KOPT-K1 (cell line): ENCODE measurements around the gene FADS2.

Source experiments
- H3K27ac ChIP-seq: fragments of 200-600 bp; sonication (generic); 2 replicates; pipeline ENCODE4 v1.5.1; 2016; ENCODE audit warnings: antibody characterized with exemption, mild to moderate bottlenecking, low read depth, low read length; ENCODE audit not compliant: poor library complexity, severe bottlenecking
- H3K36me3 ChIP-seq: fragments of 200-600 bp; sonication (generic); 2 replicates; pipeline ENCODE4 v1.5.1; 2017; ENCODE audit warnings: antibody characterized with exemption, mild to moderate bottlenecking, low read length, moderate library complexity; ENCODE audit not compliant: insufficient read depth
- H3K9me3 ChIP-seq: fragments of 200-600 bp; sonication (generic); 2 replicates; pipeline ENCODE4 v1.5.1; 2017; ENCODE audit warnings: antibody characterized with exemption, low read length, mild to moderate bottlenecking; ENCODE audit not compliant: insufficient read depth, poor library complexity, severe bottlenecking

The FADS2 gene

GRCh38 chr11:61829806-61830205 lies 1.7 kb downstream of the FADS2 start:
- peak overlapping the region; percentile 100 for H3K27ac ChIP-seq
- H3K9me3 ChIP-seq, result no peaks in the 10 kb centered on the region
- H3K36me3 ChIP-seq, result peaks cover 37% of the 10 kb centered on the region

- Histone ChIP-seq H3K9me3 (no peaks in the 10 kb centered on the region), H3K36me3 (peaks cover 37% of the 10 kb centered on the region), H3K27ac (peak overlapping the region; percentile 100)
Observed at GRCh38 chr11:61830237-61831105, 2.4 kb downstream of the FADS2 start.

DNA sequence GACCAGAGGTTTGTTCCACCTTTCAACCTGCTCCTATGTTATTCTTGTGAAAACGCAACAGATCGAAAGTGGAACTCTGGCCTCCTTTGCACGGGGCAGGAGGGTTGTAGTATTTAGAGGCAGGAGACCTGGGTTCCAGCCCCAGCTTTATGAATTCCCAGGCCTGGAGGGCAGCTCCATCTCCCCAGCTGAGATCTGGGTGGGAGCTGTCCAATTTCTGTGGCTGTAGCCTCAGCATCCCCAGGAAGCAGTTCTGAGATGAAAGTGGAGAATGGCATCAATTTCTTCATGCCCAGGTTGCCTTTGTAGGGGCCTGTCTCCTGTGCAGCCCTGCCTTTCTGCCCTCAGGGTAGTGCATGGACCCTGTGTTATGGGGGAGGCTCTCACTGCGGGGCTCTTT lies 4.1 kb downstream of the FADS2 start:
- Histone ChIP-seq H3K9me3 (no peaks in the 10 kb centered on the region), H3K36me3 (peaks cover 52% of the 10 kb centered on the region), H3K27ac (peak overlapping the region; percentile 100)

- Histone ChIP-seq H3K27ac (peak overlapping the region; percentile 100), H3K9me3 (no peaks in the 10 kb centered on the region), H3K36me3 (peaks cover 57% of the 10 kb centered on the region)
Observed at GRCh38 chr11:61832754-61833153, 4.7 kb downstream of the FADS2 start.

GRCh38 chr11:61833471-61833870 lies 5.4 kb downstream of the FADS2 start:
- H3K36me3 ChIP-seq, result peaks cover 64% of the 10 kb centered on the region

DNA sequence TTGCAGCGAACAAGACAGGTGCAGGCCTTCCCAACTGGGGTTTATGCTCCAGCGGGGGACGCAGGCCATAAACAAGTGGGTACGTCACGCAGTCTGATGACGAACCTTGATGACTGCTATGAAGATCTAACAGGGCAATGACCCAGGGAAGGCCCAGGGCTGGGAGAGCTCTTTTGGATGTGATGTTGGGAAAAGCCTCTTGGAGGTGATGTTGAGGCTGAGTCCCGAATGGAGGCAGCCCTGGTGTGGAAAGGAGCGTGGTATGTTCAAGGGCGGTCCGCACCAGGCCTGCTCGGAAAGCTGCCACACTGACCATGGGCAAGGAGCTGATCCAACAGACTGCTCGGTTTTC lies 5.8 kb downstream of the FADS2 start:
- Histone ChIP-seq H3K36me3 (peaks cover 68% of the 10 kb centered on the region), H3K27ac (peak overlapping the region; percentile 100), H3K9me3 (no peaks in the 10 kb centered on the region)

More at GRCh38 chr11:61833471-61833870, 5.4 kb downstream of the FADS2 start:
- H3K9me3 ChIP-seq, result no peaks in the 10 kb centered on the region
- peak overlapping the region; percentile 100 for H3K27ac ChIP-seq

GRCh38 chr11:61834278-61835048 lies 6.4 kb downstream of the FADS2 start:
- Histone ChIP-seq H3K36me3 (peaks cover 68% of the 10 kb centered on the region), H3K27ac (peak overlapping the region; percentile 100), H3K9me3 (no peaks in the 10 kb centered on the region)

DNA sequence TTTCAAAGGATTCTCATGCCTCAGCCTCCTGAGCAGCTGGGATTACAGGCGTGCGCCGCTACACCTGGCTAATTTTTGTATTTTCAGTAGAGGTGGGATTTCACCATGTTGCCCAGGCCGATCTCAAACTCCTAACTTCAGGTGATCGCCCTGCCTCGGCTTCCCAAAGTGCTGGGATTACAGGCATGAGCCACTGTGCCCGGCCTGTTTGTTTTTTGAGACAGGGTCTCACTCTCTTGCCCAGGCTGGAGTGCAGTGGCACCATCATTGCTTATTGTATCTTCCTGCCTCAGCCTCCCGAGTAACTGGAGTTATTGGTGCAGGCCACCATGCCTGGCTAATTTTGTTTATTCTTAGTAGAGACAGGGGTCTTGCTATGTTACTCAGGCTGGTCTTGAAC lies 8.1 kb downstream of the FADS2 start:
- H3K36me3 ChIP-seq, result peaks cover 71% of the 10 kb centered on the region
- H3K27ac ChIP-seq, result peak overlapping the region; percentile 100

DNA sequence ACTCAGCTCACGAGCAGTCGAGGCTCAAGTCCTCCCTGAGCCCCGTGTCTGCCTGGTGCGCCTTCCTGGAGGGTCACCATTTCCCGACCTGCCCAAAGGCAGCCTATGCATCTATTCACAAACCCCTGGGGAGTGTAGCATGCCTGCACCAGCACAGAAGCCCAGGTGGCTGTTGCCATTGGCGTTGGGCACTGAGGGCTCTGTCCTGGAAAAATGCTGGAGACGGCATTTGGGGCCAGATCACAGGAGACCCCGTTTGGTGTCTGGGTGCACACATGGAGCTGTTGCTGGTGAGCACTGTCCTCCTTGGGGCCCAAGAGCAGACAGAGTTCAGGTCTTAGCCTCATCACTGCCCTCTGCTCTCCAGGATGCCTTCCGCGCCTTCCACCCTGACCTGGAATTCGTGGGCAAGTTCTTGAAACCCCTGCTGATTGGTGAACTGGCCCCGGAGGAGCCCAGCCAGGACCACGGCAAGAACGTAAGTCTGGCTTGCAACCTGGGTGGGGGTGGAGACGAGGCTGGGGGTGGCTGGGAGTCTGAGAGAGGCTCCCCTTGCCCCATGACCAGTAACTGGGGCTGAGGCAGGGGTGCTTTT lies 9.4 kb downstream of the FADS2 start:
- Histone ChIP-seq H3K27ac (peak overlapping the region; percentile 30), H3K36me3 (peaks cover 73% of the 10 kb centered on the region), H3K9me3 (no peaks in the 10 kb centered on the region)

More for the DNA sequence above, 8.1 kb downstream of the FADS2 start:
- H3K9me3 ChIP-seq, result no peaks in the 10 kb centered on the region

DNA sequence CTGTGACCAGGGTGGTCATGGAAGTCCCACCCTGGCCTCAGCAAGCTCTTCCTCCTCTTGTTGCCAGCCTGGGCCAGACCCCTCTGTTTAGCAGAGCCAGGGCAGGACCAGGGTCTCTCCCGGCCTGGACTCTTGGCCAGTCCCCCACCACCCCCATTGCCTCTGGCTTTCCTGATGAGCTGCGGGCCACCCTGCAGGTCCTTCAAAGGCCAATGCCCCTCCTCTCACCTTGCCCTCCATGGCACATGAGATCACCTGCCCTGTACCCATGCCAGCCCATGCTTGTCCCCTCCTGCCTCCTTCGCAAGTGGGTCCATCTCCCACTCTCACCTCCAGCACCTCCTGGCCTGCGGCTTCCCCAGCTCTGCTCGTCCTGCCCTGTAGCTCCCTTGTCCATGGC lies 10.4 kb downstream of the FADS2 start:
- Histone ChIP-seq H3K9me3 (no peaks in the 10 kb centered on the region), H3K27ac (no peak overlapping the region), H3K36me3 (peaks cover 77% of the 10 kb centered on the region)

- Histone ChIP-seq H3K27ac (no peak overlapping the region), H3K9me3 (no peaks in the 10 kb centered on the region), H3K36me3 (peaks cover 81% of the 10 kb centered on the region)
Observed at GRCh38 chr11:61838921-61839320, 10.8 kb downstream of the FADS2 start.

- no peaks in the 10 kb centered on the region for H3K9me3 ChIP-seq
- H3K27ac ChIP-seq, result no peak overlapping the region
- peaks cover 90% of the 10 kb centered on the region for H3K36me3 ChIP-seq
Observed at GRCh38 chr11:61839742-61840141, 11.6 kb downstream of the FADS2 start.

DNA sequence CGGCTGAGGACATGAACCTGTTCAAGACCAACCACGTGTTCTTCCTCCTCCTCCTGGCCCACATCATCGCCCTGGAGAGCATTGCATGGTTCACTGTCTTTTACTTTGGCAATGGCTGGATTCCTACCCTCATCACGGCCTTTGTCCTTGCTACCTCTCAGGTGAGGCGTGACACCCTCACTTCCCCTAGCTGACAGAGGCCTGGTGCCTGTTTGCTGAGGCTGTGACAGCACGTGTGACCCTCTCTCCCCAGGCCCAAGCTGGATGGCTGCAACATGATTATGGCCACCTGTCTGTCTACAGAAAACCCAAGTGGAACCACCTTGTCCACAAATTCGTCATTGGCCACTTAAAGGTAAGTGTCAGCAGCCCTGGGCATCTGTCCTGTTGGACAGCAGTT lies 12.3 kb downstream of the FADS2 start:
- Histone ChIP-seq H3K36me3 (peaks cover 96% of the 10 kb centered on the region), H3K27ac (no peak overlapping the region), H3K9me3 (no peaks in the 10 kb centered on the region)

DNA sequence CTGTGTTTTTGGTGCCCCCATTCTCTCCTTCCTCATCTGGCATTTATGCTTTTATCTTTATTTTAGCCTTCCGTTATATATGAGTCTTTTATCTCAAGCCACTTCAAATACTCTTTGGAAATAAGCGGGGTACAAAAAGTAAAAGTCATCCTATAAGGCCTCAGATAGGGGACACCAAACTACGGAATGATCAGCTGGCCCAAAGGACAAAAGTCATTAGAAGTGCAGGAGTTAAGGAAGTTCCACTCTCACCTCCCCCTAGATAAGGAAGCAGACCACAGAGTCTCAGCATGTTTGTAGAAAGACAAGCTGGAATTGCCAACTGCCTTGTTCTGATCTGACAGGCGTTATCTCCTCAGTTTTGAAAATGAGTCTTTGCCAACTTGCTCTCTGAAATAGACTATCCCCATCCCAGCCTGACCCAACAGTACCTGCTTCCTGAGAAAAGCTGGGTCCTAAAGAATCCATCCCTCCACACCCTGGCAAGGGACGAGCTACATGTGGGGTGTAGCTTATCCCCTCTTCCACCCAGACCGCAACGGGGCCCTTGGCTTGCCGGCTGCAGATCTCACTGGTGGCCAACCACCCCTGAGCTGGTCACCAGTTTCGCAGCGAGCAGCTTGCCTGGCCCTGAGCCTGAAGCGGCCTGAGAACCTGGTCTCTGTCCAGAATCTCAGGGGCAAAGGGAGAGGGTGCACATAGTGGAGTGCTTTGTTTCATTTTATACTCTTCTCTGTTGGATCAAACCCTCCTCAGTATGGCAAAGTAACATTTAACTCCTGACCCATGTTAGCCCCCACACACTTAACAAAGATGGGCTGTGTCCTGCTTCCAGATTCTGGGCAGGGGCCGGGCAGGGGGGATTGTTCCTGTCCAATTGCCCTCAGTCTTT lies 13.8 kb downstream of the FADS2 start:
- H3K27ac ChIP-seq, result no peak overlapping the region
- H3K36me3 ChIP-seq, result peaks cover 100% of the 10 kb centered on the region
- H3K9me3 ChIP-seq, result no peaks in the 10 kb centered on the region

DNA sequence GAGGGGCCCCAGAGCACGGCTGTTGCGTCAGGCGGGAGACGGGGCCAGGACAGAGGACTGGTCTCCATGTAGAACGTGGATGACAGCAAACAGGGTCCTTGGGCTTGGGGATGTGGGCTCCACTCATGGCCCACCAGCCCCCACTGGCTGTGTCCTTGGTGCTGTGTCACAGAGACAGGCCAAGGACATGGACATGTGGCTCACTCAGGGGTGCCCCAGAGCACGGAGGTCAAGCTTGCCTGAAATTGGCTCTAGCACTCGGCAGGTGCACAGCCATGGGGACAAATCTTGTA lies 14.4 kb downstream of the FADS2 start:
- no peaks in the 10 kb centered on the region for H3K9me3 ChIP-seq
- H3K36me3 ChIP-seq, result peaks cover 100% of the 10 kb centered on the region
- no peak overlapping the region for H3K27ac ChIP-seq
